HEK293T (cell line): ENCODE measurements around the gene MRPS23.

Experiments
- CTCF ChIA-PET: fragments of 350-600 bp; formaldehyde crosslinking; extraction: SDS; loops from one replicate; lab custom pipeline; 2021; ENCODE audit warnings: antibody characterized with exemption, inconsistent platforms; lab: Yijun Ruan, JAX
- POLR2A ChIA-PET: fragments of 350-600 bp; formaldehyde crosslinking; extraction: SDS; loops from one replicate; lab custom pipeline; 2020; ENCODE audit warnings: antibody characterized with exemption, inconsistent platforms; lab: Yijun Ruan, JAX
- DNase-seq: peaks from one replicate; pipeline ENCODE4 v3.0.0; 2012; ENCODE audit warnings: mixed read lengths; ENCODE audit errors: extremely low spot score
- ARNT ChIP-seq: fragments of 450-650 bp; IDR thresholded peaks from 2 replicates; pipeline ENCODE4 v1.6.1; 2017; ENCODE audit warnings: mild to moderate bottlenecking
- BHLHE40 ChIP-seq: fragments of 450-650 bp; IDR thresholded peaks from 2 replicates; pipeline ENCODE4 v1.6.1; 2016; ENCODE audit warnings: mild to moderate bottlenecking, moderate library complexity, borderline replicate concordance
- CTBP1 ChIP-seq: fragments of 450-650 bp; IDR thresholded peaks from 2 replicates; pipeline ENCODE4 v1.6.1; 2016; ENCODE audit warnings: borderline replicate concordance
- ELF4 ChIP-seq: fragments of 450-650 bp; IDR thresholded peaks from 2 replicates; pipeline ENCODE4 v1.6.1; 2017; ENCODE audit warnings: antibody characterized with exemption
- FOXA1 ChIP-seq: fragments of 450-650 bp; IDR thresholded peaks from 2 replicates; pipeline ENCODE4 v1.6.1; 2016; ENCODE audit warnings: mild to moderate bottlenecking
- FOXK2 ChIP-seq: fragments of 450-650 bp; IDR thresholded peaks from 2 replicates; pipeline ENCODE4 v1.6.1; 2016; ENCODE audit warnings: mild to moderate bottlenecking
- FOXM1 ChIP-seq: fragments of 450-650 bp; IDR thresholded peaks from 2 replicates; pipeline ENCODE4 v1.6.1; 2017; ENCODE audit warnings: mild to moderate bottlenecking, borderline replicate concordance
- HDGF ChIP-seq: fragments of 450-650 bp; IDR thresholded peaks from 2 replicates; pipeline ENCODE4 v1.6.1; 2017; ENCODE audit warnings: antibody characterized with exemption, borderline replicate concordance
- L3MBTL2 ChIP-seq: fragments of 450-650 bp; conservative IDR thresholded peaks from 2 replicates; pipeline ENCODE4 v1.6.1; 2016; ENCODE audit warnings: mild to moderate bottlenecking
- LEF1 ChIP-seq: fragments of 450-650 bp; IDR thresholded peaks from 2 replicates; pipeline ENCODE4 v1.6.1; 2017; ENCODE audit warnings: mild to moderate bottlenecking, borderline replicate concordance
- NFRKB ChIP-seq: fragments of 450-650 bp; IDR thresholded peaks from 2 replicates; pipeline ENCODE4 v1.6.1; 2016; ENCODE audit warnings: mild to moderate bottlenecking, moderate library complexity
- PKNOX1 ChIP-seq: fragments of 450-650 bp; IDR thresholded peaks from 2 replicates; pipeline ENCODE4 v1.6.1; 2016
- SP1 ChIP-seq: fragments of 450-650 bp; IDR thresholded peaks from 2 replicates; pipeline ENCODE4 v1.6.1; 2017
- SUZ12 ChIP-seq: fragments of 450-650 bp; IDR thresholded peaks from 2 replicates; pipeline ENCODE4 v1.6.1; 2016; ENCODE audit warnings: mild to moderate bottlenecking
- TARDBP ChIP-seq: fragments of 450-650 bp; IDR thresholded peaks from 2 replicates; pipeline ENCODE4 v1.6.1; 2016
- ZNF384 ChIP-seq: fragments of 450-650 bp; IDR thresholded peaks from 2 replicates; pipeline ENCODE4 v1.6.1; 2016

Gene MRPS23

GRCh38 chr17:57849874-57850754, at the start of gene MRPS23:
TSS of gene MRPS23 (minus strand) at chr17:57850044. CDS start at chr17:57850010, 34 bp downstream.
- TF ChIP-seq FOXK2 = no peak
- TF ChIP-seq ARNT = peak; percentile 83
- TF ChIP-seq ELF4 = peak; percentile 95
- TF ChIP-seq PKNOX1 = peak; percentile 35; the same call in 1 of the 2 replicates
- TF ChIP-seq FOXM1 = peak; percentile 97
- peak; percentile 80 for TF ChIP-seq L3MBTL2
- no peak for TF ChIP-seq SP1
- ChIA-PET CTCF (interaction anchor here (0.6 to 2.3 kb wide), 3 partner anchors 9 to 16 kb away, joined by 4 to 10 read pairs (median 9); no protein-coding TSS in a partner anchor), POLR2A (interaction anchor here (0.7 to 3.3 kb wide), 18 partner anchors 9 to 245 kb away, joined by 3 to 25 read pairs (median 4); partner anchors contain the start of genes SRSF1 and VEZF1)
- peak; percentile 97 for DNase-seq

- ChIA-PET CTCF (interaction anchor here (0.8 kb wide), 1 partner anchor 9 kb away, joined by 3 read pairs; no protein-coding TSS in a partner anchor), POLR2A (interaction anchor here (1.2 kb wide), 1 partner anchor 56 kb away, joined by 3 read pairs; the partner anchor contains the start of gene CUEDC1)
- TF ChIP-seq LEF1 = no peak
- no peak for TF ChIP-seq SUZ12
- TF ChIP-seq PKNOX1 = no peak
- TF ChIP-seq ZNF384 = no peak
- TF ChIP-seq ELF4 = no peak
- no peak for TF ChIP-seq CTBP1
- DNase-seq = no peak
Observed at GRCh38 chr17:57899391-57899790, 49.5 kb upstream of the MRPS23 start.

GRCh38 chr17:57898487-57899311, 48.9 kb upstream of the MRPS23 start:
- CTCF ChIA-PET = interaction anchor here (0.8 kb wide), 1 partner anchor 9 kb away, joined by 3 read pairs; no protein-coding TSS in a partner anchor
- no peak for DNase-seq
- TF ChIP-seq NFRKB (no peak), BHLHE40 (no peak), HDGF (no peak), FOXM1 (no peak), ZNF384 (no peak), FOXA1 (no peak), LEF1 (no peak), L3MBTL2 (no peak), PKNOX1 (no peak), SP1 (no peak), SUZ12 (no peak), ELF4 (no peak), TARDBP (no peak), ARNT (no peak)
- POLR2A ChIA-PET = interaction anchor here (0.6 to 1.2 kb wide), 2 partner anchors 56 to 57 kb away, joined by 3 read pairs; partner anchors contain the start of gene CUEDC1

GRCh38 chr17:57895382-57896060, 45.7 kb upstream of the MRPS23 start:
- ChIA-PET POLR2A (interaction anchor here (0.8 kb wide), 1 partner anchor 111 kb away, joined by 3 read pairs; the partner anchor contains the start of gene SRSF1), CTCF (no interaction called here)
- DNase-seq = no peak
- TF ChIP-seq ZNF384 (no peak), TARDBP (no peak), FOXK2 (no peak), BHLHE40 (no peak), L3MBTL2 (no peak), LEF1 (no peak), FOXM1 (no peak), SP1 (no peak), PKNOX1 (no peak), FOXA1 (no peak), ARNT (no peak), HDGF (no peak), SUZ12 (no peak), ELF4 (no peak), NFRKB (no peak), CTBP1 (no peak)

- no peak for TF ChIP-seq L3MBTL2
- TF ChIP-seq ZNF384 = no peak
- TF ChIP-seq LEF1 = no peak
- TF ChIP-seq FOXA1 = no peak
- TF ChIP-seq HDGF = no peak
- TF ChIP-seq NFRKB = no peak
- no peak for TF ChIP-seq ELF4
- no peak for TF ChIP-seq CTBP1
- ChIA-PET POLR2A (no interaction called here), CTCF (no interaction called here)
- no peak for DNase-seq
Observed at GRCh38 chr17:57894848-57895247, 45.0 kb upstream of the MRPS23 start.
